Effector memory CD4-positive, alpha-beta T cell (primary cell): Measurements from ENCODE around the gene MXRA7.
"Not testable (repeated sequence)": the region's sequence is repeated elsewhere in the genome, so short reads cannot be mapped to it uniquely, and the experiment has no call there.

ENCODE experiments used
- DNase-seq, 3 donors: peaks; one replicate each; pipeline ENCODE4 v3.0.0-alpha.2; 2020
- H3K27ac ChIP-seq: 2 replicates; pipeline ENCODE4 v1.7.0; 2013; ENCODE audit warnings: mild to moderate bottlenecking, low read length, moderate library complexity; ENCODE audit not compliant: insufficient read depth, poor library complexity, severe bottlenecking
- H3K27me3 ChIP-seq: replicated peaks from 2 replicates; pipeline ENCODE4 v1.7.0; 2013; ENCODE audit warnings: mild to moderate bottlenecking, low read length; ENCODE audit not compliant: insufficient read depth, control insufficient read depth, poor library complexity, severe bottlenecking
- H3K36me3 ChIP-seq: 2 replicates; pipeline ENCODE4 v1.7.0; 2013; ENCODE audit warnings: mild to moderate bottlenecking, low read length, moderate library complexity; ENCODE audit not compliant: control insufficient read depth, insufficient read depth
- H3K4me1 ChIP-seq: 2 replicates; pipeline ENCODE4 v1.7.0; 2013; ENCODE audit warnings: low read length, mild to moderate bottlenecking; ENCODE audit not compliant: control insufficient read depth, insufficient read depth, poor library complexity, severe bottlenecking
- H3K4me3 ChIP-seq: 2 replicates; pipeline ENCODE4 v1.7.0; 2013; ENCODE audit warnings: low read length, low read depth, mild to moderate bottlenecking; ENCODE audit not compliant: insufficient read depth, poor library complexity, severe bottlenecking
- H3K9me3 ChIP-seq: 2 replicates; pipeline ENCODE4 v1.7.0; 2013; ENCODE audit warnings: mild to moderate bottlenecking, low read length, moderate library complexity; ENCODE audit not compliant: control insufficient read depth

Gene MXRA7

GRCh38 chr17:76645481-76645880 is 65.3 kb downstream of the MXRA7 start:
- H3K36me3 ChIP-seq, result no peaks in the 10 kb centered on the region
- DNase-seq, result no peak
- H3K4me1 ChIP-seq, result peaks cover 14% of the 10 kb centered on the region
- no peak overlapping the region for H3K27ac ChIP-seq
- no peaks in the 10 kb centered on the region for H3K27me3 ChIP-seq
- H3K4me3 ChIP-seq, result no peak overlapping the region
- no peaks in the 10 kb centered on the region for H3K9me3 ChIP-seq

GRCh38 chr17:76644995-76645394 is 65.8 kb downstream of the MXRA7 start:
- peaks cover 14% of the 10 kb centered on the region for H3K4me1 ChIP-seq
- no peak overlapping the region for H3K27ac ChIP-seq
- no peak overlapping the region for H3K4me3 ChIP-seq
- H3K27me3 ChIP-seq, result no peaks in the 10 kb centered on the region
- DNase-seq, result no peak
- H3K9me3 ChIP-seq, result no peaks in the 10 kb centered on the region
- no peaks in the 10 kb centered on the region for H3K36me3 ChIP-seq

GRCh38 chr17:76643553-76644148 is 67.1 kb downstream of the MXRA7 start, which contains the start of gene ST6GALNAC1:
ST6GALNAC1 (minus strand) TSS chr17:76643757; CDS start chr17:76643638, 119 bp downstream.
- H3K27ac ChIP-seq, result peak within 1 kb of the TSS; percentile 40
- no peak for DNase-seq

GRCh38 chr17:76642994-76643393 is 67.8 kb downstream of the MXRA7 start:
- Histone ChIP-seq H3K4me1 (peaks cover 14% of the 10 kb centered on the region), H3K4me3 (peak overlapping the region; percentile 36), H3K36me3 (no peaks in the 10 kb centered on the region), H3K9me3 (no peaks in the 10 kb centered on the region), H3K27ac (peak overlapping the region; percentile 40), H3K27me3 (no peaks in the 10 kb centered on the region)
- DNase-seq, result no peak

More at GRCh38 chr17:76643553-76644148, 67.1 kb downstream of the MXRA7 start, which contains the start of gene ST6GALNAC1:
- Histone ChIP-seq H3K36me3 (no peaks in the 10 kb centered on the region), H3K4me3 (peak within 1 kb of the TSS; percentile 36), H3K9me3 (no peaks in the 10 kb centered on the region), H3K4me1 (peaks cover 14% of the 10 kb centered on the region), H3K27me3 (no peaks in the 10 kb centered on the region)

- DNase-seq, result no peak
- no peak overlapping the region for H3K27ac ChIP-seq
- peaks cover 14% of the 10 kb centered on the region for H3K4me1 ChIP-seq
- no peaks in the 10 kb centered on the region for H3K36me3 ChIP-seq
- H3K4me3 ChIP-seq, result no peak overlapping the region
- no peaks in the 10 kb centered on the region for H3K27me3 ChIP-seq
- H3K9me3 ChIP-seq, result no peaks in the 10 kb centered on the region
Measured at GRCh38 chr17:76642032-76642561, 68.7 kb downstream of the MXRA7 start.

- Histone ChIP-seq H3K4me1 (peaks cover 14% of the 10 kb centered on the region), H3K4me3 (no peak overlapping the region), H3K36me3 (no peaks in the 10 kb centered on the region), H3K27me3 (no peaks in the 10 kb centered on the region), H3K27ac (no peak overlapping the region), H3K9me3 (no peaks in the 10 kb centered on the region)
- DNase-seq, result no peak
Measured at GRCh38 chr17:76641501-76641900, 69.3 kb downstream of the MXRA7 start.

- H3K4me1 ChIP-seq, result peaks cover 14% of the 10 kb centered on the region
- no peak overlapping the region for H3K27ac ChIP-seq
- H3K36me3 ChIP-seq, result no peaks in the 10 kb centered on the region
- no peak overlapping the region for H3K4me3 ChIP-seq
- H3K27me3 ChIP-seq, result no peaks in the 10 kb centered on the region
- H3K9me3 ChIP-seq, result no peaks in the 10 kb centered on the region
- DNase-seq, result no peak
Measured at GRCh38 chr17:76640550-76641380, 70.0 kb downstream of the MXRA7 start.

GRCh38 chr17:76638263-76638662 is 72.5 kb downstream of the MXRA7 start:
- no peak for DNase-seq
- no peaks in the 10 kb centered on the region for H3K9me3 ChIP-seq
- H3K27ac ChIP-seq, result no peak overlapping the region
- H3K36me3 ChIP-seq, result no peaks in the 10 kb centered on the region
- peaks cover 5% of the 10 kb centered on the region for H3K4me1 ChIP-seq
- H3K27me3 ChIP-seq, result no peaks in the 10 kb centered on the region
- no peak overlapping the region for H3K4me3 ChIP-seq

- DNase-seq, H3K4me3 ChIP-seq, H3K4me1 ChIP-seq, H3K27me3 ChIP-seq, H3K9me3 ChIP-seq, H3K27ac ChIP-seq, H3K36me3 ChIP-seq: not testable (repeated sequence)
Measured at GRCh38 chr17:76636486-76637206, 74.1 kb downstream of the MXRA7 start.
